Hepatocyte (in vitro differentiated cells): ENCODE measurements around the gene CHADL. TPM values are rescaled to one million over a fixed set of nuclear protein-coding genes. Genes with fewer than 3 reads are reported as not detected.

Experiments
- DNase-seq: peaks from one replicate; pipeline ENCODE4 v3.0.0-alpha.2; 2016; ENCODE audit warnings: low spot score
- H2AFZ ChIP-seq: fragments of 200-600 bp; sonication (generic); 2 replicates; pipeline ENCODE4 v1.6.0; 2016; ENCODE audit warnings: antibody characterized with exemption, mild to moderate bottlenecking
- H3K27ac ChIP-seq: fragments of 200-600 bp; sonication (generic); 2 replicates; pipeline ENCODE4 v1.5.1; 2016; ENCODE audit warnings: mild to moderate bottlenecking
- H3K27me3 ChIP-seq: fragments of 200-600 bp; sonication (generic); 2 replicates; pipeline ENCODE4 v1.6.1; 2016
- H3K36me3 ChIP-seq: fragments of 200-600 bp; sonication (generic); replicated peaks from 2 replicates; pipeline ENCODE4 v1.5.1; 2016; ENCODE audit warnings: low read depth; ENCODE audit not compliant: insufficient read depth
- H3K4me1 ChIP-seq: fragments of 200-600 bp; sonication (generic); 2 replicates; pipeline ENCODE4 v1.5.1; 2016; ENCODE audit warnings: mild to moderate bottlenecking, moderate library complexity; ENCODE audit not compliant: insufficient read depth
- H3K4me2 ChIP-seq: fragments of 200-600 bp; sonication (generic); 2 replicates; pipeline ENCODE4 v1.6.0; 2016
- H3K4me3 ChIP-seq: fragments of 200-600 bp; sonication (generic); 2 replicates; pipeline ENCODE4 v1.5.1; 2016; ENCODE audit warnings: mild to moderate bottlenecking
- H3K79me2 ChIP-seq: fragments of 200-600 bp; sonication (generic); 2 replicates; pipeline ENCODE4 v1.6.0; 2017; ENCODE audit warnings: mild to moderate bottlenecking
- H3K9me2 ChIP-seq: fragments of 200-600 bp; sonication (generic); replicated peaks from 2 replicates; pipeline ENCODE4 v1.6.0; 2017; ENCODE audit warnings: mild to moderate bottlenecking; ENCODE audit not compliant: insufficient read depth
- H3K9me3 ChIP-seq: fragments of 200-600 bp; sonication (generic); 2 replicates; pipeline ENCODE4 v1.5.1; 2016; ENCODE audit warnings: low read depth, mild to moderate bottlenecking
- H4K20me1 ChIP-seq: fragments of 200-600 bp; sonication (generic); 2 replicates; pipeline ENCODE4 v1.6.0; 2016; ENCODE audit warnings: mild to moderate bottlenecking; ENCODE audit not compliant: insufficient read depth, poor library complexity, severe bottlenecking
- CTCF ChIP-seq: fragments of 200-600 bp; sonication (generic); IDR thresholded peaks from 2 replicates; pipeline ENCODE4 v1.5.1; 2016; ENCODE audit warnings: antibody characterized with exemption, mild to moderate bottlenecking; ENCODE audit not compliant: poor library complexity
- EZH2 ChIP-seq: fragments of 200-600 bp; sonication (generic); IDR thresholded peaks from 2 replicates; pipeline ENCODE4 v1.6.1; 2016; ENCODE audit warnings: antibody characterized with exemption, mild to moderate bottlenecking, borderline replicate concordance
- EZH2phosphoT487 ChIP-seq: fragments of 200-600 bp; sonication (generic); IDR thresholded peaks from one replicate; pipeline ENCODE4 v1.6.1; 2018; ENCODE audit warnings: antibody characterized with exemption, mild to moderate bottlenecking, low read depth, moderate library complexity; ENCODE audit not compliant: unreplicated experiment, severe bottlenecking
- WGBS: methylation state at CpG from one replicate; pipeline ENCODE4 v1.1.6; 2016; ENCODE audit warnings: low lambda C conversion rate; ENCODE audit errors: missing lambda C conversion rate; 5-methylcytosine and 5-hydroxymethylcytosine counted together
- polyA plus RNA-seq: library from polyadenylated mRNA; unstranded; fragments of >200 nt; fragmentation: Nextera tagmentation; extraction: Ambion mirVana; gene quantifications from 2 replicates; pipeline ENCODE4 v1.2.1, GENCODE V29; 2016
- total RNA-seq: library from RNA; depleted of rRNA; stranded (reverse); fragments of >200 nt; gene quantifications from 2 replicates; pipeline ENCODE4 v1.2.3, GENCODE V29; 2014

CHADL gene
- total and polyA plus RNA-seq, 2 experiments from 2014 or later: 1.00 to 1.4 TPM

- Histone ChIP-seq H3K4me1 (peaks cover 7% of the 10 kb centered on the region), H4K20me1 (no peaks in the 10 kb centered on the region), H3K4me3 (peak overlapping the region; percentile 91), H3K9me2 (no peaks in the 10 kb centered on the region), H2AFZ (peak overlapping the region; percentile 96), H3K27me3 (peaks cover 9% of the 10 kb centered on the region), H3K79me2 (no peaks in the 10 kb centered on the region), H3K9me3 (no peaks in the 10 kb centered on the region), H3K36me3 (no peaks in the 10 kb centered on the region), H3K4me2 (peak overlapping the region; percentile 100), H3K27ac (no peak overlapping the region)
- WGBS: 7% methylated on average over 9 of the region's 9 CpGs
- DNase-seq: peak; percentile 23
- TF ChIP-seq EZH2phosphoT487 (no peak), CTCF (no peak), EZH2 (no peak)
Measured at GRCh38 chr22:41198027-41198580, 42.6 kb downstream of the CHADL start.

- under 1% methylated on average over 63 of the region's 91 CpGs for WGBS
- H3K4me1 ChIP-seq: peaks cover 7% of the 10 kb centered on the region
- TF ChIP-seq CTCF (peak; percentile 10), EZH2phosphoT487 (no peak)
- no peaks in the 10 kb centered on the region for H4K20me1 ChIP-seq
- H3K4me3 ChIP-seq: peak overlapping the region; percentile 91
- H3K27me3 ChIP-seq: peaks cover 9% of the 10 kb centered on the region
- H3K4me2 ChIP-seq: peak overlapping the region; percentile 100
- no peaks in the 10 kb centered on the region for H3K9me3 ChIP-seq
- peak; percentile 84 for DNase-seq
- no peaks in the 10 kb centered on the region for H3K36me3 ChIP-seq
- no peaks in the 10 kb centered on the region for H3K79me2 ChIP-seq
- H3K9me2 ChIP-seq: no peaks in the 10 kb centered on the region
- H3K27ac ChIP-seq: no peak overlapping the region
- H2AFZ ChIP-seq: peak overlapping the region; percentile 96
Measured at GRCh38 chr22:41197038-41197972, 43.4 kb downstream of the CHADL start.

- Histone ChIP-seq H3K4me2 (no peak overlapping the region), H3K27ac (no peak overlapping the region), H3K79me2 (no peaks in the 10 kb centered on the region), H3K9me3 (no peaks in the 10 kb centered on the region), H4K20me1 (no peaks in the 10 kb centered on the region), H3K27me3 (peaks cover 4% of the 10 kb centered on the region), H2AFZ (no peak overlapping the region), H3K36me3 (no peaks in the 10 kb centered on the region), H3K4me3 (no peak overlapping the region), H3K9me2 (no peaks in the 10 kb centered on the region), H3K4me1 (peaks cover 7% of the 10 kb centered on the region)
- DNase-seq: no peak
- TF ChIP-seq CTCF (no peak), EZH2phosphoT487 (no peak), EZH2 (no peak)
- 95% methylated on average over 5 of the region's 6 CpGs for WGBS
Measured at GRCh38 chr22:41193829-41194228, 46.9 kb downstream of the CHADL start.
